ENCODE results near the gene GNAO1. TPM values are rescaled to one million over a fixed set of nuclear protein-coding genes. Genes with fewer than 3 reads are reported as not detected.

GNAO1 gene
- polyA plus RNA-seq, 1 of the 3 experiments (the other 2 are of a cell fraction) = 0.30 TPM

- Histone ChIP-seq H2AFZ (ENCODE audit: low read depth) (no peak overlapping the region), H3K36me3 (replicated peaks in 1 of 2; ENCODE audit: control insufficient read depth in 1 of 2, insufficient read depth in 2 of 2, low read length in 1 of 2) (no peaks in the 10 kb centered on the region), H3K4me1 (ENCODE audit: control insufficient read depth in 1 of 2, insufficient read depth in 2 of 2, low read depth in 1 of 2, low read length in 1 of 2) (peaks cover 0 to 26% of the 10 kb centered on the region in 2 experiments; a peak in 1 of 4 replicates), H3K9me2 (no peaks in the 10 kb centered on the region), H3K79me2 (ENCODE audit: insufficient read depth) (no peaks in the 10 kb centered on the region), H3K9me3 (no peaks in the 10 kb centered on the region), H3F3A (replicated peaks; ENCODE audit: insufficient read depth) (no peaks in the 10 kb centered on the region), H3K27ac (ENCODE audit: low read depth in 2 of 2, low read length in 1 of 2) (no peak overlapping the region), H3K9ac (no peak overlapping the region), H3K4me3 (ENCODE audit: low read depth in 2 of 2, low read length in 1 of 2) (no peak overlapping the region), H3K4me2 (no peak overlapping the region), H4K20me1 (ENCODE audit: insufficient read depth) (no peaks in the 10 kb centered on the region), H3K27me3 (ENCODE audit: insufficient read depth) (no peaks in the 10 kb centered on the region)
- POLR2A ChIA-PET = interaction anchor here (1.8 kb wide), 1 partner anchor 11 kb away, joined by 3 read pairs; no protein-coding TSS in a partner anchor
- TF ChIP-seq NRF1 (IDR thresholded peaks at IDR 0.05; ENCODE audit: low read depth, low read length) (no peak), FOXJ3 (CRISPR knock-in tag; IDR thresholded peaks at IDR 0.05) (no peak), NFIC (IDR thresholded peaks at IDR 0.05; ENCODE audit: borderline replicate concordance) (no peak), RXRA (IDR thresholded peaks at IDR 0.05; ENCODE audit: borderline replicate concordance, low read depth) (no peak), IRF3 (IDR thresholded peaks at IDR 0.05; ENCODE audit: low read depth, low read length) (no peak), RCOR1 (IDR thresholded peaks at IDR 0.05; ENCODE audit: low read length) (no peak), PBX3 (IDR thresholded peaks at IDR 0.05) (no peak), EZH2phosphoT487 (IDR thresholded peaks at IDR 0.05; ENCODE audit: borderline replicate concordance, low read depth) (no peak), MXI1 (IDR thresholded peaks at IDR 0.05; ENCODE audit: low read depth, low read length) (no peak), FOSL2 (IDR thresholded peaks at IDR 0.05; ENCODE audit: borderline replicate concordance, low read depth) (no peak), CHD2 (IDR thresholded peaks at IDR 0.05; ENCODE audit: low read length, partially characterized antibody) (no peak)
- DNase-seq = no peak
- CTCF ChIA-PET = no interaction called here
- 48% methylated on average over 4 of the region's 4 CpGs for whole genome bisulfite sequencing (ENCODE audit: low lambda C conversion rate)
Observed at GRCh38 chr16:56274369-56274768, 83.1 kb downstream of the GNAO1 start.

- Histone ChIP-seq H3K27me3 (ENCODE audit: insufficient read depth) (no peaks in the 10 kb centered on the region), H4K20me1 (ENCODE audit: insufficient read depth) (no peaks in the 10 kb centered on the region), H3K9me2 (no peaks in the 10 kb centered on the region), H3K4me1 (ENCODE audit: control insufficient read depth in 1 of 2, insufficient read depth in 2 of 2, low read depth in 1 of 2, low read length in 1 of 2) (peaks cover 0 to 19% of the 10 kb centered on the region in 2 experiments; a peak in 1 of 4 replicates), H3K4me2 (no peak overlapping the region), H3F3A (replicated peaks; ENCODE audit: insufficient read depth) (no peaks in the 10 kb centered on the region), H3K79me2 (ENCODE audit: insufficient read depth) (no peaks in the 10 kb centered on the region), H3K9me3 (no peaks in the 10 kb centered on the region), H3K36me3 (replicated peaks in 1 of 2; ENCODE audit: control insufficient read depth in 1 of 2, insufficient read depth in 2 of 2, low read length in 1 of 2) (no peaks in the 10 kb centered on the region), H3K27ac (ENCODE audit: low read depth in 2 of 2, low read length in 1 of 2) (no peak overlapping the region), H3K9ac (no peak overlapping the region), H2AFZ (ENCODE audit: low read depth) (no peak overlapping the region), H3K4me3 (ENCODE audit: low read depth in 2 of 2, low read length in 1 of 2) (no peak overlapping the region)
- WGBS (ENCODE audit: low lambda C conversion rate) = 40% methylated on average over 4 of the region's 4 CpGs
- no peak for DNase-seq
- ChIA-PET CTCF (no interaction called here), POLR2A (no interaction called here)
- TF ChIP-seq RAD21 (IDR thresholded peaks at IDR 0.05; ENCODE audit: low read length) (no peak), MXI1 (IDR thresholded peaks at IDR 0.05; ENCODE audit: low read depth, low read length) (no peak), RXRA (IDR thresholded peaks at IDR 0.05; ENCODE audit: borderline replicate concordance, low read depth) (no peak), SMC3 (IDR thresholded peaks at IDR 0.05; ENCODE audit: low read depth, low read length) (no peak), ELF1 (IDR thresholded peaks at IDR 0.05) (no peak), FOXM1 (IDR thresholded peaks at IDR 0.05; ENCODE audit: low read depth) (no peak), EP300 (IDR thresholded peaks at IDR 0.05; ENCODE audit: borderline replicate concordance in 1 of 2, low read depth in 1 of 2, low read length in 1 of 2) (no peak), ZBTB33 (IDR thresholded peaks at IDR 0.05; ENCODE audit: borderline replicate concordance, low read depth) (no peak), YY1 (IDR thresholded peaks at IDR 0.05; ENCODE audit: low read depth) (no peak), MAX (IDR thresholded peaks at IDR 0.05; ENCODE audit: low read depth) (no peak), REST (IDR thresholded peaks at IDR 0.05; ENCODE audit: low read depth, low read length) (no peak), NRF1 (IDR thresholded peaks at IDR 0.05; ENCODE audit: low read depth, low read length) (no peak), SIN3A (IDR thresholded peaks at IDR 0.05; ENCODE audit: borderline replicate concordance, low read depth, low read length) (no peak)
Observed at GRCh38 chr16:56275076-56275475, 83.8 kb downstream of the GNAO1 start.
